HG03095 (cell line): ENCODE measurements around the gene SNW1.

Source experiments
- ATAC-seq: cut with Tn5 transposase; IDR thresholded peaks from one replicate; pipeline ENCODE4 v1.9.1; 2021; ENCODE audit warnings: moderate library complexity; ENCODE audit not compliant: unreplicated experiment

Gene SNW1

GRCh38 chr14:77674931-77675330, 86.0 kb downstream of the SNW1 start:
- no peak for ATAC-seq

GRCh38 chr14:77673193-77673592, 87.8 kb downstream of the SNW1 start:
- ATAC-seq, result no peak
